NCI-H146 treated with DMSO at 0.1 percent for 48 hours (cell line): ENCODE measurements around the gene CDK18.
A peak's percentile ranks its signal among the peaks of the same experiment; 100 is the strongest.

Source experiments
- DNase-seq: peaks from one replicate; lab custom pipeline; 2025; ENCODE audit not compliant: unreplicated experiment; lab: John Stamatoyannopoulos, UW

The CDK18 gene

DNA sequence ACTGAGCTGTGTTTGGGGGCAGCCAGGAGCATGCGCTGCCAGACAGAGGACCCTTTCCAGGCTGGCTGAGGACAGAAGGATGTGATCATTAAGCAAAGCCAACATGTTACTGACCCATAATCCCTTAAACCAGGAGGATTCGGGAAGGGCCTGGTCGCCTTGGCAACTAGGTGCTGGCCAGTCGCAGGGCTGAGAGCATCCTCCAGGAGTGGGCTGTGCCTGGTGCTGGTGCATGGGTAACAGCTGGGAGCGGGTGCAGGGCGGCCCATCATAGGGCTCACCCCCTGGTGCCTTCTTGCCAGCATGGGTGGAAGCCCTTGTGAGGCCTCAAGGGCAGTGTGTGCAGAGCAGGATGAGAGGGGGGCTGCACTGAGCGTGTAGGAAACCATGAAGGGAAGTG lies 17.2 kb downstream of the CDK18 start:
- no peak for DNase-seq

DNA sequence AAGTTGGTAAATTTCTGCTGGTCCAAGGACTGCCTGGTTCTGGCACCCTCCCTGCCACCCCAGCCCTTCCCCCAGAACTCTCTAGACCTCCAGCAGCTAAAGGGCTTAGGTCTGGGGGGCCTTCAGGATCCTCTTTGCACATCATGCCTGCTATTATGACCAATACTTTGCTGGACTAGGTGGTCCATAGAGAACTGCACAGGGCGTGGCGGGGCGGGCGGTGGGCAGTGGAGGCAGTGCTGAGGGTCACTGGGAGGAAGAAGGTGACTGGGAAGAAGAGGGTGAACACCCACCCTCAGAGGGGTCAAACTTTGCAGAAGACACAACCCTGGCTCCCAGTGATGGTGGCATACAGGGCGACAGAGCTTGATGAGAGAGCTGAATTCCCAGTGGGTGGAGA lies 18.2 kb downstream of the CDK18 start:
- DNase-seq, result no peak

GRCh38 chr1:205523261-205523890 lies 18.9 kb downstream of the CDK18 start:
- DNase-seq, result no peak

DNA sequence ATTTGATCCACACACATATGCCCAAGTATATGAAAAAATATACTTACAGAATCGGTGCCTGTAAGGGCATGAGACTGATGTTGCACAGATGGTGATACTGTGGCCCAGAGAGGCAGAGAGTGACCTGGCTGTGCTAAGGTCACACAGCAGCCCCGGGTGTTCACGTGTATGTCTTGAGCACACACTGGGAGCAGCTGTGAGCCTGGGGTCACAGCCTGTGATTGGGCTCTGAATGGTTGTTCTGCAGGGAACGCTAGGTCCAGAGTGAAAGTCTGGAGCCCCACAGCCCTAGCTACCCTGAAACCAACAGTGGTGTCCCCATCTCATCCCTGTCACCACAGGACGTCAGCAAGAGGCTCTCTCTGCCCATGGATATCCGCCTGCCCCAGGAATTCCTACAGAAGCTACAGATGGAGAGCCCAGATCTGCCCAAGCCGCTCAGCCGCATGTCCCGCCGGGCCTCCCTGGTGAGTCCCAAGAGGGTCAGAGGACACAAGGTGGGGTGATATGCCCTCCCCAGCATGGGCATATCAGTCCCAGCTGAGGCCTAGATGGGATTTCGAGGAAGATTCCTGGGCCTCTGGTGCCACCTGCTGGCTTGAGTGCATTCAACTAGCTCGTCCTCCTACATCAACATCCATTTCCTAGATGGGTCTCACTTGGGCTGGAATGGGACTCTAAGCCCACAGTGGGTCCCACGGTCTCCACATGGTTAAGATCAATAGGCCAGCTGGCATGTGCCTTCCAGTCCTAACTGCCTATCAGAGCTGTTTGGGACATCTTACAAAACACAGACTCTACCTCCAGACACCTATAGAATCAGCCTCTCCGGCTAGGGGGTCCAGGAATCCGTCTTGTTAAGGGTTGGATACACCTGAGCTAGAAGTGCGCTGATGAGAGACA lies 19.7 kb downstream of the CDK18 start:
- DNase-seq, result peak; percentile 26

- no peak for DNase-seq
Observed at GRCh38 chr1:205524794-205525101, 20.3 kb downstream of the CDK18 start.

GRCh38 chr1:205525495-205526285 lies 21.2 kb downstream of the CDK18 start:
- no peak for DNase-seq

- no peak for DNase-seq
Observed at GRCh38 chr1:205526431-205526830, 22.0 kb downstream of the CDK18 start.

DNA sequence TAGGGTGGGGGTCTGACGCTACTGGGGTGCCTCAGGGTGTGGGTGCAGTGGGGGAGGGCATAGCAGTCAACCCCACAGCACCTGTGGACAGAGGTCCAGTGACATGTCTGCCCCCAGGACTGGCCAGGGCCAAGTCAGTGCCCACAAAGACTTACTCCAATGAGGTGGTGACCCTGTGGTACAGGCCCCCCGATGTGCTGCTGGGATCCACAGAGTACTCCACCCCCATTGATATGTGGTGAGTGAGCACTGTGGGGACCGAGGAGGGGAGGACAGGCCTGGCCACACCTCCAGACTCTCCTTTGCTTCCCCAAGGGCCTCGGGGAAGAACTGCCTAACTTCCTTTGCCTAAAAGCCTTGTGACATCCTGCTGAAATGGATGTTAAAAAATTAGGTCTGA lies 23.5 kb downstream of the CDK18 start:
- DNase-seq, result no peak

- DNase-seq, result no peak
Observed at GRCh38 chr1:205528446-205528886, 24.0 kb downstream of the CDK18 start.

- no peak for DNase-seq
Observed at GRCh38 chr1:205528887-205529825, 24.7 kb downstream of the CDK18 start.

DNA sequence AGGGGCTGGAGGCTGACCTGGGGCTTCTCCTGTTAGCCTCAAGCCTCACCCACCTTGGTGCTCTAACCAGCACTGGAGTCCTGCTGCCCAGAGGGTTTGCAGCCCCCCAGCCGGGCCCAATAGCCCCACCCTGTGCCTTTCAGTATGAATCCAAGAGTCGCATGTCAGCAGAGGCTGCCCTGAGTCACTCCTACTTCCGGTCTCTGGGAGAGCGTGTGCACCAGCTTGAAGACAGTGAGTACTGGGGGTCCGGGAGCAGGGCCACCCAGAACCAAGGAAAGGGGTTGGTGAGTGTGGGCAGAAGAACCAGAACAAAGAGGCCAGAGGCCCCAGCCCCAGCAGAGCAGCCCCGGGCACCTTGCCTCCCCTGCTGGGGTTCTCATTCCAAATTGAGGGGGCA lies 25.6 kb downstream of the CDK18 start:
- no peak for DNase-seq

DNA sequence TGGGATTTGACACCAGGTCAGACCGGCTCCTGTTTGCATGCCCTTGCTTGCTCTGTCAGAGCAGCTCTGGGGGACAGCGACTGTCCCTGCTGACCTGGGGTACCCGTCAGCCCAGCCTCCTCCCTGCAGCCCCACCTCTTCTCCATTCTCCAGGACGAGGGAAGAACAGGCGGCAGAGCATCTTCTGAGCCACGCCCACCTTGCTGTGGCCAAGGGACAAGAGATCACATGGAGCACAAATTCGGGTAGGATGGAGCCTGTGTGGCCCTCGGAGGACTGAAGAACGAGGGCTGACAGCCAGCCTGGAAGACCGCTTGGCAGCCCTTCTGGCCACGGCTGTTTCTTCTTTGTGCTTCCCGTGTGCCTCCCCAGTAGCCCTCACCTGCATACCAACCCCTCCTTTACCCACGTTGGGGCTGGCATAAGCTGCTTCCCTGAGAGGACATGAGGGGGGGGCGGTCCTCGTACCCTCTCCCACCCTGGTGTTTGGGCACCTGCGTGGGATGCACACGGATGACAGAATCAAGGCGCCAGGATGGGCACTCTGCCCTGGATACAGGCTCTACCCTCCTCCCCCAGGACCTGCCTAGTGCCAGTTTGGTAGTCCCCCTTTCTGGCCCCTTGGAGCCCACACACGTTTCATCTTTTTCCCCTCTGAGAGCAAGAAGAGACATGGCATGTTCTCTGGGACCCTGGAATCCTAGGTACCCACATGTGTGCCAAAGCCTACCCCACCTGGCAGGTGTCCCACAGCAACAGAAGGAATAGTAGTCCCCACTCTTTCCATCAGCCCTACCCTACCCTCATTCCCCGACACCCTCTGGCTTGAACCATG lies 26.9 kb downstream of the CDK18 start:
- no peak for DNase-seq

DNA sequence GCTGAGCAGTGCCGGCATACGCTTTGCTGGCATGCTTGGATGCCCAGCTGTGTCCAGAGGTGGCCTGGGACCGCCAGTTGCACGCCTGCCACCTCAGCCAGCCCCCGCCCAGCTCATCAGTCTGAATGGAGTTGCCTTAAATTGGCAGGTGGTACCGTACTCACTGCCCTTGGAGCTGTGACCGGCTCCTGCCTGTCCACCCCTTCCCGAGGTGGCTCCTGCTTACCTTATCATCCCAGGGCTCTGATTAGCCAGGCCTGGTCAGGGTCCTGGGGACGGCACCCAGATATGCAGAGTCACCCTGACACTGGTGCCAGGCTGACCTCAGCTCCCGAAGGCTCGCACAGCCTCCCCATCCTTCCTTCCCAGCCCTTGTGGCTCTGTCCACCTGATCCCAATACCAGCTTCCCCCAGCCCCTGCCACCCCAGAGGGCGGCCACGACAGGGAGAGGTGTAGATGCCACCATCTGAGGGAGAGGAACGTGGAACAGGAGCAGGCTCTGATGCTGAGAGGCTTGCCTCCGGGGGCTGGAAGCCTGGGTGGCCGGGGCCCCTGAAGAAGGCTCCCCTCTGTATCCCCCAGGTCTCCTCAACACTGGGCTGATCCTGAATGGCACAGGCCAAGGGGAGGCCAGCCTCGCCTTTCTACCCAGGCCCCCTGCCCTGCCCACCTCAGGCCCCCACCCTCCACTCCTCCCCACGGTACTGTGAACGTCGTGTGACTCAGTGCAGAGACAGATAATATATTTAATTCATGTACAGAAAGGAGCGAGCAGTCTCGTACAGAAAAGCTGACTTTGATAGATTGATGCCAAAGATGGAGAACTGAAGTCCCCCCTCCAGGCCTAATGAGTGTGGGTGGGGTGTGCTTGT lies 27.8 kb downstream of the CDK18 start:
- no peak for DNase-seq

DNA sequence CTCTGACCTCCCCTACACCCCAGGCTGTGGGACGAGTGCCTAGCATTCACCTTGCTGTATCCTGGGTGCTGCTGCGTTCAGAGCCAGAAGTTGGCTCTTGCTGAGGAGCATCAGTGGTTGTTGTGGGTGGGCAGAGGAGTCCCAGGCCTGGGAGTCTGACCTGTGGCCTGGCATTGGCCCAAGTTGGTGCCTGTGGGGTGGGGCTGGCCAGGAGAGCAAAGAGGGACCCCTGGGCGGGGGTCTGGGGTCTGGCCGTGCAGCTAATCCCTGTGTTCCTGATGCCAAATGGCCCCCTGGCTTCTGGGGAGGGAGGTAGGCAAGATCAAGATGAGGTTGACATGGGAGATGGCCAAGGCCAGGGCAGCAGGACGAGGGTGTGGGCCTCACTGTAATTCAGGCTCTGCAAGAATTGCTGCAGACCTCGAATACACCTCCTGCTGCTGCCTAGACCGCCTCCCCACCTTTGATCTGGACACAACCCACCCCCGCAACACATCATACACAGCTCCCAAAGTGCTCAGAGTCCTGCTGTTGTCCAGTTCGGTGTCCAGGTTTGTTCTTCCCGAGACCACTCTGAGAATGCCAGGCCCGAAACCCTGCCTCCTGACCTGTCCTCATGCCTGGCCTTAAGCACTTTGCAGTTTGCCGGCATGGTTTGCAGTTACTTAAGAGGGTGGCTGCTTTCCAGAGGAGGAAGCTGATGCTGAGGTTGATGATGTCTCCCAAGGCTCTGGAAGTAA lies 28.7 kb downstream of the CDK18 start:
- DNase-seq, result no peak

DNA sequence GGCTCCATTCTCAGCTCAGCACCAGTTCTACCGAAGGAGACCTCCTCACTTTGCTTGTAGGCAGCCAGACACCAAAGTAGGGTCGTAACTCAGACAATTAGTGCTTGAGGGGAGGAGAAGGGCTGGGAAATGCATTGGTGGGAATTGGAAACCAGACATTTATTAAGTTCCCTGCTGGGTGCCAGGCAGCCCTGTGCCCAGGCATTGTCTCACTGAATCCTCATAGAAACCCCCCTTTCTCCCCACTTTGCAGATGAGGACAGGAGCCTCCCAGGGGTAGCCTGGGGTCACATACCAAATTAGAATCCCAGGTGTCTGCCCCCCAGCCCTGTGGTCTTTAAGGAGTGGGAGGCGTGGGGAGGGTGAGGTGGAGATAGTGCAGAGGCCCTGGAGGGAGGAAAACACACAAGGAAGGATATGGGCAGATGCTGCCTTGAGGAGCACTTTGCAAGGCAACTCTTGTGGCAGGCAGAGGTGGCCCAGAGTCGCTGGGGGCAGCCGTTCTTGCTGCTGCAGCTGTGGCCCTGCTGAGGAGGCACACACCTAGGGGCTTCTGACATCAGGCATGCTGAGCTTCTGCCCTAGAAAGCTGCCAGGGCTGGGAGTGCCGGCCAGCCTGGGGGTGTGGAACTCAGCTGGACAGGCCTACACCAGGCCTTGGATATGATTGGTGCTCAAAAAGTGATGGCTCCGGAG lies 29.4 kb downstream of the CDK18 start:
- DNase-seq, result no peak

- no peak for DNase-seq
Observed at GRCh38 chr1:205534444-205534985, 30.0 kb downstream of the CDK18 start.

DNA sequence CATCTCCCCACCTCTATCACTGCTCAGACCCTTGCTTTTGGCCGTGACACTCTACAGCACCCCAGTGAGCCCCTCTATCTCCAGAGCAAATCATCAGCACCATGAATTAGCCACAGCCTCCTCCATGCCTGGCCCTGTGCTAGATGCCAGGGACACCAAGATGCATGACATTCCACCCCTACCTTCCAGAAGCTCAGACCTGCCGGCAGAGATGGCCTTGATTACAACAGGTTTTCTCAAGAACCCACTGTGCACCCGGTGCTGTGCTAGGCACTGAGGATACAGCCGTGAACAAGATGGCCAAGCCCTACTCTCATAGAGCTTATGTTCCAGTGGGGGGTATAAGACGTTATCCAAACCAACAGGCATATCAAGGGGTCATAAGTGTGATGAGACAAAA lies 30.6 kb downstream of the CDK18 start:
- no peak for DNase-seq
